GM18907 (cell line): ENCODE results near the gene SNW1.

Source experiments
- ATAC-seq: cut with Tn5 transposase; IDR thresholded peaks from one replicate; pipeline ENCODE4 v1.9.1; 2021; ENCODE audit warnings: mild to moderate bottlenecking, moderate library complexity; ENCODE audit not compliant: unreplicated experiment

SNW1 gene

DNA sequence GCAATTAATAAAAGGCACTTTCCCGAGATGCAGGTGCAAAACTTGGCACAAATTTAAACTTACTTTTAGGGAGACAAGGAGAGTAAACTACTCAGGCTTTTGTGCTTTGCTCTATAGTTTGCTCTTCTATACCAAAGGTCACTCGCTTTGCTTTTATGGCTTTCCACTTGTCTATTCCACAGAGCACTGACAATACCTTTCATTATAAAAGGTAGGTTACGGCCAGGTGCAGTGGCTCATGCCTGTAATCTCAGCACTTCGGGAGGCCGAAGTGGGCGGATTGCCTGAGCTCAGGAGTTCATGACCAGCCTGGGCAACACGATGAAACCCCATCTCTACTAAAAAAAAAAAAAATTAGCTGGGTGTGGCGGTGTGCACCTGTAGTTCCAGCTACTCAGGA, 86.0 kb downstream of the SNW1 start:
- no peak for ATAC-seq

- ATAC-seq, result no peak
Observed at GRCh38 chr14:77673193-77673592, 87.8 kb downstream of the SNW1 start.
